Karpas-422 (cell line): ENCODE measurements around the gene PREX1. TPM values are rescaled to one million over a fixed set of nuclear protein-coding genes. Genes with fewer than 3 reads are reported as not detected.
A peak's percentile ranks its signal among the peaks of the same experiment; 100 is the strongest.

Experiments
- DNase-seq: peaks from one replicate; pipeline ENCODE4 v3.0.0-alpha.2; 2015
- H2AFZ ChIP-seq: fragments of 200-600 bp; sonication (generic); 2 replicates; pipeline ENCODE4 v1.6.1; 2014; ENCODE audit warnings: antibody characterized with exemption, low read length, mixed read lengths
- H3K27ac ChIP-seq: fragments of 200-600 bp; sonication (generic); 2 replicates; pipeline ENCODE4 v1.5.1; 2014; ENCODE audit warnings: mild to moderate bottlenecking, low read length, moderate library complexity
- H3K27me3 ChIP-seq: fragments of 200-600 bp; sonication (generic); 2 replicates; pipeline ENCODE4 v1.6.1; 2014; ENCODE audit warnings: low read length, mixed read lengths
- H3K36me3 ChIP-seq: fragments of 200-600 bp; sonication (generic); 2 replicates; pipeline ENCODE4 v1.6.1; 2014; ENCODE audit warnings: low read length, mixed read lengths; ENCODE audit not compliant: insufficient read depth
- H3K4me1 ChIP-seq: fragments of 200-600 bp; sonication (generic); 2 replicates; pipeline ENCODE4 v1.6.1; 2014; ENCODE audit warnings: mild to moderate bottlenecking, low read length, mixed read lengths
- H3K4me2 ChIP-seq: fragments of 200-600 bp; sonication (generic); 2 replicates; pipeline ENCODE4 v1.6.1; 2014; ENCODE audit warnings: low read length, low read depth, mild to moderate bottlenecking; ENCODE audit not compliant: poor library complexity, severe bottlenecking
- H3K4me3 ChIP-seq: fragments of 200-600 bp; sonication (generic); 2 replicates; pipeline ENCODE4 v1.5.1; 2014; ENCODE audit warnings: mild to moderate bottlenecking, antibody characterized with exemption, low read length, mixed read lengths
- H3K79me2 ChIP-seq: fragments of 200-600 bp; sonication (generic); 2 replicates; pipeline ENCODE4 v1.6.1; 2014; ENCODE audit warnings: mild to moderate bottlenecking, low read length, mixed read lengths
- H3K9ac ChIP-seq: fragments of 200-600 bp; sonication (generic); 2 replicates; pipeline ENCODE4 v1.6.0; 2014; ENCODE audit warnings: low read length
- H3K9me2 ChIP-seq: fragments of 200-600 bp; sonication (generic), shearing (Covaris generic); replicated peaks from 2 replicates; pipeline ENCODE4 v1.6.0; 2014; ENCODE audit warnings: mild to moderate bottlenecking, low read length, moderate library complexity; ENCODE audit not compliant: insufficient read depth
- H3K9me3 ChIP-seq: fragments of 300-700, 200-600 bp; sonication (generic); 2 replicates; pipeline ENCODE4 v1.6.1; 2014; ENCODE audit warnings: low read length, mixed read lengths
- H4K20me1 ChIP-seq: fragments of 200-600 bp; sonication (generic); 2 replicates; pipeline ENCODE4 v1.6.1; 2014; ENCODE audit warnings: mild to moderate bottlenecking, antibody characterized with exemption, low read length, low read depth; ENCODE audit not compliant: insufficient read depth
- total RNA-seq: library from RNA; depleted of rRNA; stranded (reverse); fragments of >200 nt; shearing (Covaris generic); gene quantifications from 2 replicates; pipeline ENCODE4 v1.2.3, GENCODE V29; 2014; ENCODE audit warnings: low replicate concordance

The PREX1 gene
- total RNA-seq, 1 experiment from 2014 or later, result not detected

DNA sequence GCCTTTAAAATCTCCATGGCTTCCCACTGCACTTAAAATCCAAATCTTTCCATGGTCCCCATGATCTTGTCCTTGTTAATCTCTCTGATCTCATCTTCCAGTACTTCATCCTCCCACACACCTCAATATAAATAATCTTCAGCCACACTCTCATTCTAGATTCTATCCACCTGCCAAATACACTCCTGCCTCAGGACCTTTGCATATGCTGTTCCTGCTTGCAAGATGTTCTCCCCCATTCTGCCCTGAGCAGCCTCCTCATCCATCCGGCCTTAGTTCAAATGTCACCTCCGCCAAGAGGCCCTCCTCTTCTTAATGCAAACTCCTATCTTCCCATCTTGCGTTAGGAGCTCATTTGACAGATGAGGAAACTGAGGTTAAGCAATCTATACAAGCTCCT is 77.4 kb downstream of the PREX1 start:
- Histone ChIP-seq H3K9me3 (peaks cover 6% of the 10 kb centered on the region), H3K9me2 (no peaks in the 10 kb centered on the region), H3K27ac (no peak overlapping the region), H3K36me3 (no peaks in the 10 kb centered on the region; the same call in 1 of the 2 replicates), H3K4me1 (peaks cover 41% of the 10 kb centered on the region), H3K4me2 (no peak overlapping the region), H3K9ac (no peak overlapping the region), H4K20me1 (no peaks in the 10 kb centered on the region), H3K4me3 (no peak overlapping the region), H3K27me3 (peaks cover 2% of the 10 kb centered on the region; the same call in 1 of the 2 replicates), H3K79me2 (no peaks in the 10 kb centered on the region), H2AFZ (no peak overlapping the region)
- no peak for DNase-seq

DNA sequence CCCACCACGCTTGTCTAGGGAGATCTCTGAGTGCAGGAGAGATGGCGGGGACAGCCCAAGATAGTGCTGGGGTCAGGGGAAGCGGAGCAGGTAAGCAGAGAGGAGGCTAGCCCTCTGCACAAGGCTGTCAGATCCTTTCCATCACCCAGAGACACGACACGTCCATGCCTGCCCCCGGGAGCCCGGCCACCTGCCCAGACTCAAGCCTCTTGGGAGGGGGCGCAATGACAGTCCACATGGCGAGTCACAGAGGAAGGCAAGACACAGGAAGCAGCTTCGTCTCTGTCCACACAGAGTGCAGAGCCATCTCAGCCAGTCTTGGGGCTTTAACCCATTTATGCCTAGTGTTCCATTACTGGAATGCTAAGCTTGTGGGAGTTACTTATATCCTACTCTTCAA is 78.4 kb downstream of the PREX1 start:
- H3K4me3 ChIP-seq, result no peak overlapping the region
- peaks cover 37% of the 10 kb centered on the region for H3K4me1 ChIP-seq
- H3K9me2 ChIP-seq, result no peaks in the 10 kb centered on the region
- DNase-seq, result no peak
- no peaks in the 10 kb centered on the region for H3K9me3 ChIP-seq
- H3K27ac ChIP-seq, result no peak overlapping the region
- H3K4me2 ChIP-seq, result no peak overlapping the region
- H4K20me1 ChIP-seq, result no peaks in the 10 kb centered on the region
- no peaks in the 10 kb centered on the region; the same call in 1 of the 2 replicates for H3K27me3 ChIP-seq
- H3K36me3 ChIP-seq, result no peaks in the 10 kb centered on the region
- H3K79me2 ChIP-seq, result no peaks in the 10 kb centered on the region
- no peak overlapping the region for H2AFZ ChIP-seq
- no peak overlapping the region for H3K9ac ChIP-seq

DNA sequence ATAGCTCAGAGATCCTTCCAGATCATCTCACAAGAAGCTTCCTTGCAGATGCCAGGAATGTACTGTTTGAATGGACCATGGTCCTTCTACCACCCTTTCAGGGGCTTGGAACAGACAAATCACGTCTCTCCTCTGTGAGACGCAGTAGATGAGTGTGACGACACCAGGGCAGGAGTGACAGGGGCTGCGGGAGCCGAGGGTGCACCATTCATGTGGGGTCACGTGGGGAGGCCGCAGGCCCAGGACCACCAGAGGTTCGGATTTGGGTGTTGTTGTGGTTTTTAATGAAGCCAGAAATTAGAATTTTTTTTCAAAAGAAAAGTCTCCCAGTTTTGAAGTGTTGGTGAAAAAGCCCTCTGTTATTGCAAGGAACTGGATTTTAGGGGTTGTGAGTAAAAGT is 79.2 kb downstream of the PREX1 start:
- H3K4me1 ChIP-seq, result peaks cover 28% of the 10 kb centered on the region
- no peak overlapping the region for H3K4me2 ChIP-seq

DNA sequence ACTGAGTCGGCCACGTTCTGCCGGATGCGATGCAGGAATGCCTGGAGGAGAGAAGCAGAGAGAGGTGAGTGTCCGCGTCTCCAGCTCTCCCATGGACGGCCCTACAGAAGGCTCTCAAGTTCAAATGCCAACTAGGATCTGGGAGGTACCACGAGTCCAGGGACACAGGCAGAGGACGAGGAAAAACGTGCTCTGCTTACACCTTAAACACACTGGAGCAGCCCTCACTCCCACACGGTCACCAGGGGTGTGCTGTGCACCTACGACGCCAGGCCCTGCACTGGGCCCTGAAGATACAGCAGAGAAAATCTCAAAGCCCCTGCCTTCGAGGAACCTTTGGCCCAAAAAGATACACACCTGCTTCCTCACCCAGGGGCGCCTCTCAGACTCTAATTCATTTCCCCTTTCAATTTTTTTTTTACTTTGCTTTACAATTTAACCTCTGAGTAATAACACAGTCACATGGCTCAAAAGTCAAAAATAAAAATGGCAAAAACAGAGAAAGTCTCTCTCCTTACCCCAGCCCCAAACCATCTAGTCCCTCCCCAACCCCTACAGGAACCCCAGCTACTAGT is 79.9 kb downstream of the PREX1 start:
- Histone ChIP-seq H3K9me2 (no peaks in the 10 kb centered on the region), H3K4me3 (no peak overlapping the region), H3K36me3 (no peaks in the 10 kb centered on the region), H3K4me2 (no peak overlapping the region), H3K27me3 (no peaks in the 10 kb centered on the region; the same call in 1 of the 2 replicates), H3K79me2 (no peaks in the 10 kb centered on the region), H2AFZ (no peak overlapping the region), H3K9ac (no peak overlapping the region), H3K9me3 (no peaks in the 10 kb centered on the region), H3K27ac (no peak overlapping the region), H4K20me1 (no peaks in the 10 kb centered on the region), H3K4me1 (peaks cover 28% of the 10 kb centered on the region)
- DNase-seq, result peak; percentile 55

More for the DNA sequence above, 79.2 kb downstream of the PREX1 start:
- Histone ChIP-seq H3K27me3 (no peaks in the 10 kb centered on the region; the same call in 1 of the 2 replicates), H3K9ac (no peak overlapping the region), H3K36me3 (no peaks in the 10 kb centered on the region), H3K4me3 (no peak overlapping the region), H2AFZ (no peak overlapping the region), H3K27ac (no peak overlapping the region), H4K20me1 (no peaks in the 10 kb centered on the region), H3K9me2 (no peaks in the 10 kb centered on the region), H3K79me2 (no peaks in the 10 kb centered on the region), H3K9me3 (no peaks in the 10 kb centered on the region)
- no peak for DNase-seq

DNA sequence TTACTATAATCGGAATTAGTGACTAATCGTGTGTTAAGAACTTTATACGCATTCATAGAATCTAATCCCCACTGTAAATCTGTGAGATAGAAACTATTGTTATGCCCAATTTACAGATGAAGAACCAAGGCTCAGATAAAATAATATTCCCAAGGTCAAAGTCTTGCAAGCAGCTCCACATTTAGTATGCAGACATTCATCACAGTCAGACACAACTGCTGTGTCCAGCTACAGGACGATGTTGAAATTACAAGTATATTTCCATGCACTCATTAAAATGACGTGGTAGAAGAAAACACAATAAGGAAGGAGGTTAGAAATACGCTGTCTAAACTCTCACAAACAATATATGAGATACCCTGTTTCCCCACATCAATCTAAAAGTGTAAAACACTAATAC is 82.5 kb downstream of the PREX1 start:
- Histone ChIP-seq H3K27ac (no peak overlapping the region), H3K4me1 (peaks cover 17% of the 10 kb centered on the region), H3K36me3 (no peaks in the 10 kb centered on the region), H3K27me3 (no peaks in the 10 kb centered on the region), H3K9me2 (no peaks in the 10 kb centered on the region), H2AFZ (no peak overlapping the region), H3K9ac (no peak overlapping the region), H3K4me2 (no peak overlapping the region), H3K4me3 (no peak overlapping the region), H3K79me2 (no peaks in the 10 kb centered on the region), H4K20me1 (no peaks in the 10 kb centered on the region), H3K9me3 (no peaks in the 10 kb centered on the region)
- no peak for DNase-seq

DNA sequence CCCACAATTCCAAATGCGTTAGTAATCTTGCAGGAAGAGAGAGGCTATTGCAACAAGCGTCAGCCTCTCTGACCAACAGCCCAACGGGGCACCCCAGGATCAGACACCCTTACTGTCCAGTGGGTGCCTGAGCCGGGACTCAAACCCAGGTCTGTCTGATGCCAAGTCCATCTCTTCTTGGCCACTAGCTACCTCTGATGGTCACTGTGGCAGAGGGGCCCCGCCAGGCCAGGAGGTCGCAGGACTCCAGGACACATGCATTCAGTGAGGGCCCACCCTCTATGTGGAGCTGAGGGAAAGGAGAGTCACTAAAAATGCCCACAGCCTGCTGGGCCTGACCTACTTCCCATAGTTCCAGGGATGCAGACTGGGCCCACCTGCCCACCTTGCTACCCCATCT is 83.3 kb downstream of the PREX1 start:
- Histone ChIP-seq H3K4me1 (peaks cover 17% of the 10 kb centered on the region), H3K9ac (no peak overlapping the region), H3K4me2 (no peak overlapping the region), H3K79me2 (no peaks in the 10 kb centered on the region), H3K4me3 (no peak overlapping the region), H3K36me3 (no peaks in the 10 kb centered on the region), H3K9me3 (no peaks in the 10 kb centered on the region), H3K27me3 (no peaks in the 10 kb centered on the region), H2AFZ (no peak overlapping the region), H4K20me1 (no peaks in the 10 kb centered on the region; the same call in 1 of the 2 replicates), H3K27ac (no peak overlapping the region), H3K9me2 (no peaks in the 10 kb centered on the region)
- DNase-seq, result no peak

DNA sequence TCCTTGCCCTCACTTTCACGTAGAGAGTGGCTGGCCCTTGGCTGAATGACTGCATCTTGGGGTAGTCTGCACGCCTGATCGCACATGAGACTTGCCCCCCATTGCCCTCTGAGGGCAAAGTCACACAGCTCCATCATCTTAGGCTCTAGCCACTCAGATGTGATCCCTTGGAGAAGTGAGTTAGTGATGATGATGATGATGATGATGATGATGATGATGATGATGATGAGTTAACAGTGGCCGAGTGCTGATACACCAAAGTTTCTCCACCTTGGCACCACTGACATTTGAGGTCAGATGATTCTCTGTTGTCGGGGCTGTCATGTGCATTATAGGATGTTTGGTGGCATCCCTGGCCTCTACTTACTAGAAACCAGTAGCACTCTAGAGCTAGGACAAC is 84.0 kb downstream of the PREX1 start:
- no peaks in the 10 kb centered on the region for H3K27me3 ChIP-seq
- no peaks in the 10 kb centered on the region; the same call in 1 of the 2 replicates for H4K20me1 ChIP-seq
- H2AFZ ChIP-seq, result no peak overlapping the region
- H3K4me2 ChIP-seq, result no peak overlapping the region
- no peak for DNase-seq
- no peaks in the 10 kb centered on the region for H3K79me2 ChIP-seq
- no peak overlapping the region for H3K4me3 ChIP-seq
- H3K4me1 ChIP-seq, result peaks cover 17% of the 10 kb centered on the region
- H3K9me3 ChIP-seq, result no peaks in the 10 kb centered on the region
- H3K27ac ChIP-seq, result no peak overlapping the region
- no peak overlapping the region for H3K9ac ChIP-seq
- no peaks in the 10 kb centered on the region for H3K9me2 ChIP-seq
- no peaks in the 10 kb centered on the region for H3K36me3 ChIP-seq

DNA sequence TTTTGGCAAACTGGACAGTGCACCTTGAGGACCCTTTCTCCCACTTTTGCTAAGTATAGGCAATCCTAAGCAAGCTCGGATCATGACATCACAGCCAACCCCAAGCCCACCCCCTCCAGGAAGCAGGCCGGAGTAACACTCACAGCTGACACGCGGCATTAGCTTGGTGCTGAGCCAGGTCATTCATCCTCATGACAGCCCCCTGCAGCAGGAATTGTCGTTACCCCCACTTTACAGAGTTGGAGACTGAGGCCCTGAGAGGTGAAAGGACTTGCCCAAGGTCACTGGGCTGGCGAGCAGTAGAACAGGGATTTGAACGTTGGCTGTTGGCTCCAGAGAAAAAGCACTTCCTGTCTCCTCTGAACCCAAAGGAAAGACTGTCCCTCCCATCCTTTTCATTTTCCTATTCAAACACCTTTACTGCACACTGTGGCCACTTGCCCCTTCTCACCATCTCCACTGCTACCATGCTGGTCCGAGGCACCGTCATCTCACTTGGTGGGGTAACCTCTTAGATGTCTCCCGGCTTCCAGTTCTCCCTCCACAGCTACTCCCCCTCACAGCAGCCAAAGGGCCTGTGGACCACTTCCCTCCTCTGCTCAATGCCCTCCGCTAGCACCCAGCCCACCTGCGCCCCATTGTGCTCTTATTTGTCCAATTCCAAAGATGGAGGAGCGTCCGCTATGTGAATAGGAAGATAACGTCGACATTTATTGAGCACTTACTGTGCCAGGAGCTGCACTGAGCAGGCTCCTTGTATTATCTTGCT is 84.7 kb downstream of the PREX1 start:
- Histone ChIP-seq H3K4me3 (no peak overlapping the region), H3K4me1 (peaks cover 13% of the 10 kb centered on the region), H3K4me2 (no peak overlapping the region), H3K9ac (no peak overlapping the region), H3K36me3 (no peaks in the 10 kb centered on the region), H4K20me1 (no peaks in the 10 kb centered on the region; the same call in 1 of the 2 replicates), H3K9me3 (no peaks in the 10 kb centered on the region), H3K27me3 (no peaks in the 10 kb centered on the region), H3K9me2 (no peaks in the 10 kb centered on the region), H3K27ac (no peak overlapping the region), H3K79me2 (no peaks in the 10 kb centered on the region), H2AFZ (no peak overlapping the region)
- no peak for DNase-seq
